HepG2 (cell line): Measurements from ENCODE around the gene PSMC2. TPM values are rescaled to one million over a fixed set of nuclear protein-coding genes. Genes with fewer than 3 reads are reported as not detected.

Experiments used
- AHR ChIP-seq: IDR thresholded peaks from 2 replicates; pipeline ENCODE4 v1.6.1; 2018; ENCODE audit warnings: missing genetic modification reagents, missing compliant biosample characterization
- CEBPB ChIP-seq: IDR thresholded peaks from 2 replicates; pipeline ENCODE4 v1.6.1; 2011; ENCODE audit warnings: low read depth, low read length, improper control_type of control experiment, borderline replicate concordance
- EP300 ChIP-seq, 3 experiments: sonication (generic) in 1 of 3; formaldehyde crosslinking in 1 of 3; IDR thresholded peaks; 2 replicates each; pipeline versions ENCODE4 v1.5.1 to v1.6.1; 2011 to 2020; ENCODE audit warnings: low read depth in 2 of 3, low read length in 2 of 3, borderline replicate concordance in 1 of 3, improper control_type of control experiment in 1 of 3, mild to moderate bottlenecking in 1 of 3, missing genetic modification reagents in 1 of 3, moderate library complexity in 1 of 3
- ETV5 ChIP-seq: IDR thresholded peaks from 2 replicates; pipeline ENCODE4 v1.6.1; 2018; ENCODE audit warnings: missing biosample characterization, missing genetic modification reagents, inconsistent platforms, borderline replicate concordance
- MIXL1 ChIP-seq: IDR thresholded peaks from 2 replicates; pipeline ENCODE4 v1.6.1; 2016
- MLLT10 ChIP-seq: sonication (generic); formaldehyde crosslinking; IDR thresholded peaks from 2 replicates; pipeline ENCODE4 v1.4.0; 2020; ENCODE audit warnings: missing genetic modification reagents
- MXD4 ChIP-seq: IDR thresholded peaks from 2 replicates; pipeline ENCODE4 v1.6.1; 2016; ENCODE audit warnings: mild to moderate bottlenecking, missing biosample characterization, missing genetic modification reagents
- RCOR2 ChIP-seq: IDR thresholded peaks from 2 replicates; pipeline ENCODE4 v1.6.1; 2016; ENCODE audit warnings: missing biosample characterization, missing genetic modification reagents
- RFX1 ChIP-seq: fragments of 450-650 bp; IDR thresholded peaks from 2 replicates; pipeline ENCODE4 v1.6.1; 2017
- ZNF510 ChIP-seq: sonication (generic); formaldehyde crosslinking; IDR thresholded peaks from 2 replicates; pipeline ENCODE4 v1.4.0; 2020; ENCODE audit warnings: low read depth, mild to moderate bottlenecking, missing genetic modification reagents
- ZNF644 ChIP-seq: IDR thresholded peaks from 2 replicates; pipeline ENCODE4 v1.6.1; 2016; ENCODE audit warnings: low read depth
- polyA plus RNA-seq, 8 experiments: library from polyadenylated mRNA; depleted of rRNA in 3 of 8; stranded (reverse) in 7 of 8; unstranded in 1 of 8; fragments of >200 nt; fragmentation: Illumina TruSeq in 4 of 8; extraction: Trizol in 4 of 8; gene quantifications; 2 replicates each; pipeline versions ENCODE4 v1.2.1 to v1.2.3, GENCODE V29; 2011 to 2016; ENCODE audit warnings: low read depth in 4 of 8, missing spikeins in 1 of 8, mixed read lengths in 1 of 8; ENCODE audit not compliant: insufficient read depth in 1 of 8
- total RNA-seq, 5 experiments: library from RNA; depleted of rRNA; stranded (reverse); fragments of >200 nt; fragmentation: Illumina TruSeq; extraction: Trizol; gene quantifications; 2 replicates each; pipeline ENCODE4 v1.2.3, GENCODE V29; 2016; ENCODE audit warnings: low read depth in 1 of 5
- TF ChIP-seq, protein P1 (sequence below): sonication (generic); formaldehyde crosslinking; IDR thresholded peaks from 2 replicates; pipeline ENCODE4 v1.5.0; 2020; ENCODE audit warnings: missing genetic modification reagents
- TF ChIP-seq, protein P2 (sequence below): sonication (generic); formaldehyde crosslinking; IDR thresholded peaks from 2 replicates; pipeline ENCODE4 v1.5.0; 2020; ENCODE audit warnings: missing genetic modification reagents, mild to moderate bottlenecking, borderline replicate concordance
- TF ChIP-seq, protein P3 (sequence below): sonication (generic); formaldehyde crosslinking; IDR thresholded peaks from 2 replicates; pipeline ENCODE4 v1.8.0; 2022; ENCODE audit warnings: mild to moderate bottlenecking, missing genetic modification reagents; ENCODE audit not compliant: insufficient replicate concordance
- TF ChIP-seq, protein P4 (sequence below): sonication (generic); formaldehyde crosslinking; IDR thresholded peaks from 2 replicates; pipeline ENCODE4 v1.4.0; 2020; ENCODE audit warnings: low read depth, missing genetic modification reagents
- TF ChIP-seq, protein P5 (sequence below): sonication (generic); formaldehyde crosslinking; IDR thresholded peaks from 2 replicates; pipeline ENCODE4 v1.4.0; 2020; ENCODE audit warnings: mild to moderate bottlenecking, missing genetic modification reagents

Gene PSMC2
- total and polyA plus RNA-seq, 2 of the 13 experiments (the other 11 are each of a cell fraction or from before 2014, with no cell fraction given), result 89.9 to 181 TPM

DNA sequence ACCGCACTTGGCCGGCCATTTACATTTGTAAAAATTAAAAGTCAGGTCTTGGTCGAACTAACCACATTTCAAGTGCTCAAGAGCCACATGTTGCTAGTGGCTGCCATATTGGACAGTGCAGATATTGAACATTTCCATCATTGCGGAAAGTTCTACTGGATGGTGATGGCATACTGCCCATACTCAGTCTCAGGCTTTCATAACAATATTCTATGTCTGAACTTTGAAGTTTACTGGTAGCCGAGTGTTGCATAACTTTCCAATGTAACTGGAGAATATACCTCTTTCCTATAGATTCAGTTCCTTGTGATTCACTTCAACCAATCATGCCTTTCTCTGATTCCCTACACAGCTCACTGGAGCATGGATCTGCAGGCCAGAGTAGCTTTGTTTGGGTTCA is 43.7 kb downstream of the PSMC2 start (continued):
- TF ChIP-seq, protein P1, sequence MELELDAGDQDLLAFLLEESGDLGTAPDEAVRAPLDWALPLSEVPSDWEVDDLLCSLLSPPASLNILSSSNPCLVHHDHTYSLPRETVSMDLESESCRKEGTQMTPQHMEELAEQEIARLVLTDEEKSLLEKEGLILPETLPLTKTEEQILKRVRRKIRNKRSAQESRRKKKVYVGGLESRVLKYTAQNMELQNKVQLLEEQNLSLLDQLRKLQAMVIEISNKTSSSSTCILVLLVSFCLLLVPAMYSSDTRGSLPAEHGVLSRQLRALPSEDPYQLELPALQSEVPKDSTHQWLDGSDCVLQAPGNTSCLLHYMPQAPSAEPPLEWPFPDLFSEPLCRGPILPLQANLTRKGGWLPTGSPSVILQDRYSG (CRISPR knock-in tag), result no peak
- TF ChIP-seq, protein P2, sequence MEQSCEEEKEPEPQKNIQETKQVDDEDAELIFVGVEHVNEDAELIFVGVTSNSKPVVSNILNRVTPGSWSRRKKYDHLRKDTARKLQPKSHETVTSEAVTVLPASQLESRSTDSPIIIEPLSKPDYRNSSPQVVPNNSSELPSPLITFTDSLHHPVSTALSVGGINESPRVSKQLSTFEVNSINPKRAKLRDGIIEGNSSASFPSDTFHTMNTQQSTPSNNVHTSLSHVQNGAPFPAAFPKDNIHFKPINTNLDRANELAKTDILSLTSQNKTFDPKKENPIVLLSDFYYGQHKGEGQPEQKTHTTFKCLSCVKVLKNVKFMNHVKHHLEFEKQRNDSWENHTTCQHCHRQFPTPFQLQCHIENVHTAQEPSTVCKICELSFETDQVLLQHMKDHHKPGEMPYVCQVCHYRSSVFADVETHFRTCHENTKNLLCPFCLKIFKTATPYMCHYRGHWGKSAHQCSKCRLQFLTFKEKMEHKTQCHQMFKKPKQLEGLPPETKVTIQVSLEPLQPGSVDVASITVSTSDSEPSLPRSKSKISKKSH (CRISPR knock-in tag), result no peak
- TF ChIP-seq CEBPB (peak; percentile 86), ZNF510 (no peak), RCOR2 (CRISPR knock-in tag) (no peak), EP300 (IDR thresholded peaks at IDR 0.05; ENCODE audit: low read depth in 2 of 2, low read length in 2 of 2) (peak in 1 of 2 experiments; percentile 13; a peak in 1 of 4 replicates), EP300 (CRISPR knock-in tag; IDR thresholded peaks at IDR 0.05; ENCODE audit: borderline replicate concordance) (no peak), ETV5 (CRISPR knock-in tag) (no peak), RFX1 (no peak), ZNF644 (CRISPR knock-in tag) (peak; percentile 88), MLLT10 (CRISPR knock-in tag) (no peak), AHR (CRISPR knock-in tag) (no peak), MXD4 (CRISPR knock-in tag) (no peak), MIXL1 (CRISPR knock-in tag) (no peak)
- TF ChIP-seq, protein P3, sequence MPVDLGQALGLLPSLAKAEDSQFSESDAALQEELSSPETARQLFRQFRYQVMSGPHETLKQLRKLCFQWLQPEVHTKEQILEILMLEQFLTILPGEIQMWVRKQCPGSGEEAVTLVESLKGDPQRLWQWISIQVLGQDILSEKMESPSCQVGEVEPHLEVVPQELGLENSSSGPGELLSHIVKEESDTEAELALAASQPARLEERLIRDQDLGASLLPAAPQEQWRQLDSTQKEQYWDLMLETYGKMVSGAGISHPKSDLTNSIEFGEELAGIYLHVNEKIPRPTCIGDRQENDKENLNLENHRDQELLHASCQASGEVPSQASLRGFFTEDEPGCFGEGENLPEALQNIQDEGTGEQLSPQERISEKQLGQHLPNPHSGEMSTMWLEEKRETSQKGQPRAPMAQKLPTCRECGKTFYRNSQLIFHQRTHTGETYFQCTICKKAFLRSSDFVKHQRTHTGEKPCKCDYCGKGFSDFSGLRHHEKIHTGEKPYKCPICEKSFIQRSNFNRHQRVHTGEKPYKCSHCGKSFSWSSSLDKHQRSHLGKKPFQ (CRISPR knock-in tag), result no peak
- TF ChIP-seq, protein P4, sequence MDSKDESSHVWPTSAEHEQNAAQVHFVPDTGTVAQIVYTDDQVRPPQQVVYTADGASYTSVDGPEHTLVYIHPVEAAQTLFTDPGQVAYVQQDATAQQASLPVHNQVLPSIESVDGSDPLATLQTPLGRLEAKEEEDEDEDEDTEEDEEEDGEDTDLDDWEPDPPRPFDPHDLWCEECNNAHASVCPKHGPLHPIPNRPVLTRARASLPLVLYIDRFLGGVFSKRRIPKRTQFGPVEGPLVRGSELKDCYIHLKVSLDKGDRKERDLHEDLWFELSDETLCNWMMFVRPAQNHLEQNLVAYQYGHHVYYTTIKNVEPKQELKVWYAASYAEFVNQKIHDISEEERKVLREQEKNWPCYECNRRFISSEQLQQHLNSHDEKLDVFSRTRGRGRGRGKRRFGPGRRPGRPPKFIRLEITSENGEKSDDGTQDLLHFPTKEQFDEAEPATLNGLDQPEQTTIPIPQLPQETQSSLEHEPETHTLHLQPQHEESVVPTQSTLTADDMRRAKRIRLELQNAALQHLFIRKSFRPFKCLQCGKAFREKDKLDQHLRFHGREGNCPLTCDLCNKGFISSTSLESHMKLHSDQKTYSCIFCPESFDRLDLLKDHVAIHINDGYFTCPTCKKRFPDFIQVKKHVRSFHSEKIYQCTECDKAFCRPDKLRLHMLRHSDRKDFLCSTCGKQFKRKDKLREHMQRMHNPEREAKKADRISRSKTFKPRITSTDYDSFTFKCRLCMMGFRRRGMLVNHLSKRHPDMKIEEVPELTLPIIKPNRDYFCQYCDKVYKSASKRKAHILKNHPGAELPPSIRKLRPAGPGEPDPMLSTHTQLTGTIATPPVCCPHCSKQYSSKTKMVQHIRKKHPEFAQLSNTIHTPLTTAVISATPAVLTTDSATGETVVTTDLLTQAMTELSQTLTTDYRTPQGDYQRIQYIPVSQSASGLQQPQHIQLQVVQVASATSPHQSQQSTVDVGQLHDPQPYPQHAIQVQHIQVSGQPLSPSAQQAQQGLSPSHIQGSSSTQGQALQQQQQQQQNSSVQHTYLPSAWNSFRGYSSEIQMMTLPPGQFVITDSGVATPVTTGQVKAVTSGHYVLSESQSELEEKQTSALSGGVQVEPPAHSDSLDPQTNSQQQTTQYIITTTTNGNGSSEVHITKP (CRISPR knock-in tag), result no peak
- TF ChIP-seq, protein P5, sequence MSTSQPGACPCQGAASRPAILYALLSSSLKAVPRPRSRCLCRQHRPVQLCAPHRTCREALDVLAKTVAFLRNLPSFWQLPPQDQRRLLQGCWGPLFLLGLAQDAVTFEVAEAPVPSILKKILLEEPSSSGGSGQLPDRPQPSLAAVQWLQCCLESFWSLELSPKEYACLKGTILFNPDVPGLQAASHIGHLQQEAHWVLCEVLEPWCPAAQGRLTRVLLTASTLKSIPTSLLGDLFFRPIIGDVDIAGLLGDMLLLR, result no peak
